Sigmoid colon (tissue), 4 donors: Measurements from ENCODE around the gene CGGBP1.

Experiments
- EP300 ChIP-seq, 4 donors: sonication (generic); formaldehyde crosslinking; IDR thresholded peaks; one replicate each; pipeline ENCODE4 v1.6.1; 2017; ENCODE audit warnings: antibody characterized with exemption in 4 of 4
- POLR2AphosphoS5 ChIP-seq, 4 donors: sonication (generic); formaldehyde crosslinking; IDR thresholded peaks; one replicate each; pipeline ENCODE4 v1.6.1; 2017; ENCODE audit warnings: antibody characterized with exemption in 4 of 4
- TF ChIP-seq, protein P1 (sequence below), 4 experiments: fragments of 450-650 bp in 3 of 4; fragments of 200-600 bp in 1 of 4; IDR thresholded peaks; one replicate each; pipeline ENCODE4 v1.5.1; 2016 to 2019; ENCODE audit warnings: antibody characterized with exemption in 4 of 4, mild to moderate bottlenecking in 3 of 4, moderate library complexity in 2 of 4

DNA sequence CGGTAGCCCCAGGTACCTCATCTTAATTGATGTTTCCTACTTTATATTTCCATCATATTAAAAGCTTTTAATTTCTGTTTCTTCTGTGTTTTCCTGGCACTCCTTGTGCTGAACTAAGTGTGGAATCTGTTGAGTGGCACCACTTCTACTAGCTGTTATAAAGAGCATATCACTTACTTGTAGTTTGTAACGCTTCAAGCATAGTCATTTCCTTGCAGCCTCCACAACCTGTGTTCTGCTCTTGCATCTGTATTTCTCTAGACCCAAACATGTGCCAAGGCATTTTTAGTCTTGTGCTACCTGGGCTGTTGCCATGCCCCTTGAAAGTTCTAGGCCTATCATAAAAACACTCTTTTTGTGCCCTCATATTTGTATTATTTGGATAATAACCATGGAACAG, 16.3 kb upstream of the CGGBP1 start:
- TF ChIP-seq, protein P1, sequence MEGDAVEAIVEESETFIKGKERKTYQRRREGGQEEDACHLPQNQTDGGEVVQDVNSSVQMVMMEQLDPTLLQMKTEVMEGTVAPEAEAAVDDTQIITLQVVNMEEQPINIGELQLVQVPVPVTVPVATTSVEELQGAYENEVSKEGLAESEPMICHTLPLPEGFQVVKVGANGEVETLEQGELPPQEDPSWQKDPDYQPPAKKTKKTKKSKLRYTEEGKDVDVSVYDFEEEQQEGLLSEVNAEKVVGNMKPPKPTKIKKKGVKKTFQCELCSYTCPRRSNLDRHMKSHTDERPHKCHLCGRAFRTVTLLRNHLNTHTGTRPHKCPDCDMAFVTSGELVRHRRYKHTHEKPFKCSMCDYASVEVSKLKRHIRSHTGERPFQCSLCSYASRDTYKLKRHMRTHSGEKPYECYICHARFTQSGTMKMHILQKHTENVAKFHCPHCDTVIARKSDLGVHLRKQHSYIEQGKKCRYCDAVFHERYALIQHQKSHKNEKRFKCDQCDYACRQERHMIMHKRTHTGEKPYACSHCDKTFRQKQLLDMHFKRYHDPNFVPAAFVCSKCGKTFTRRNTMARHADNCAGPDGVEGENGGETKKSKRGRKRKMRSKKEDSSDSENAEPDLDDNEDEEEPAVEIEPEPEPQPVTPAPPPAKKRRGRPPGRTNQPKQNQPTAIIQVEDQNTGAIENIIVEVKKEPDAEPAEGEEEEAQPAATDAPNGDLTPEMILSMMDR (IDR thresholded peaks at IDR 0.05): no peak
- TF ChIP-seq EP300 (IDR thresholded peaks at IDR 0.05) (no peak), POLR2AphosphoS5 (IDR thresholded peaks at IDR 0.05) (no peak)
